Osteocyte (in vitro differentiated cells): ENCODE measurements around the gene PKDREJ. TPM values are rescaled to one million over a fixed set of nuclear protein-coding genes. Genes with fewer than 3 reads are reported as not detected.
"Not testable (repeated sequence)": the region's sequence is repeated elsewhere in the genome, so short reads cannot be mapped to it uniquely, and the experiment has no call there.

Source experiments
- DNase-seq: peaks from one replicate; pipeline ENCODE4 v3.0.0; 2021; ENCODE audit warnings: mixed read lengths; ENCODE audit not compliant: unreplicated experiment; ENCODE audit errors: extremely low spot score
- H3K27ac Mint-ChIP-seq: one replicate; pipeline ENCODE4 v1.8.0; 2021; ENCODE audit warnings: mild to moderate bottlenecking, mixed read lengths; ENCODE audit not compliant: unreplicated experiment
- H3K27me3 Mint-ChIP-seq: one replicate; pipeline ENCODE4 v1.8.0; 2021; ENCODE audit warnings: mixed read lengths; ENCODE audit not compliant: unreplicated experiment
- H3K36me3 Mint-ChIP-seq: one replicate; pipeline ENCODE4 v1.8.0; 2021; ENCODE audit warnings: mixed read lengths; ENCODE audit not compliant: unreplicated experiment
- H3K4me1 Mint-ChIP-seq: one replicate; pipeline ENCODE4 v1.8.0; 2021; ENCODE audit warnings: mixed read lengths; ENCODE audit not compliant: unreplicated experiment
- H3K4me3 Mint-ChIP-seq: one replicate; pipeline ENCODE4 v1.8.0; 2021; ENCODE audit warnings: mild to moderate bottlenecking, moderate library complexity, mixed read lengths; ENCODE audit not compliant: unreplicated experiment
- H3K9me3 Mint-ChIP-seq: one replicate; pipeline ENCODE4 v1.8.0; 2021; ENCODE audit warnings: mixed read lengths; ENCODE audit not compliant: unreplicated experiment
- CTCF ChIP-seq: fragments of 200-600 bp; sonication (generic); IDR thresholded peaks from 2 replicates; pipeline ENCODE4 v1.5.0; 2021; ENCODE audit warnings: antibody characterized with exemption, mild to moderate bottlenecking, moderate library complexity
- long read RNA-seq: library from polyadenylated mRNA; unstranded; transcript quantifications from one replicate; pipeline ENCODE4 v2.0.0, GENCODE V29; 2021
- total RNA-seq: library from RNA; stranded (reverse); gene quantifications from 2 replicates; pipeline ENCODE4 v1.2.1, GENCODE V29; 2021

Gene PKDREJ
- 0.05 TPM in 1 of 2 replicates, not detected in the other for total RNA-seq
- long read RNA-seq: 0 reads

- no peaks in the 10 kb centered on the region for H3K36me3 Mint-ChIP-seq
- peaks cover 3% of the 10 kb centered on the region for H3K9me3 Mint-ChIP-seq
- DNase-seq: no peak
- H3K27ac Mint-ChIP-seq: no peak within 1 kb of the TSS
- peak within 1 kb of the TSS; percentile 44 for H3K4me3 Mint-ChIP-seq
- H3K4me1 Mint-ChIP-seq: peaks cover 9% of the 10 kb centered on the region
- no peak for TF ChIP-seq CTCF
- H3K27me3 Mint-ChIP-seq: peaks cover 29% of the 10 kb centered on the region
Measured at GRCh38 chr22:46263216-46263590, at the start of gene PKDREJ. TSS of gene PKDREJ (minus strand) at chr22:46263343. CDS start at chr22:46263322, 21 bp downstream.

GRCh38 chr22:46312848-46313247, 49.7 kb upstream of the PKDREJ start:
- DNase-seq, H3K27me3 Mint-ChIP-seq, H3K4me3 Mint-ChIP-seq, H3K36me3 Mint-ChIP-seq, H3K4me1 Mint-ChIP-seq, H3K27ac Mint-ChIP-seq, H3K9me3 Mint-ChIP-seq: not testable (repeated sequence)

- no peak overlapping the region for H3K4me3 Mint-ChIP-seq
- DNase-seq: no peak
Measured at GRCh38 chr22:46312056-46312455, 48.9 kb upstream of the PKDREJ start.

GRCh38 chr22:46309526-46310085, 46.5 kb upstream of the PKDREJ start:
- no peak overlapping the region for H3K27ac Mint-ChIP-seq
- DNase-seq: no peak
- peaks cover 10% of the 10 kb centered on the region for H3K4me1 Mint-ChIP-seq
- TF ChIP-seq CTCF: no peak
- H3K4me3 Mint-ChIP-seq: no peak overlapping the region
- H3K36me3 Mint-ChIP-seq: no peaks in the 10 kb centered on the region
- H3K9me3 Mint-ChIP-seq: no peaks in the 10 kb centered on the region
- H3K27me3 Mint-ChIP-seq: no peaks in the 10 kb centered on the region

More at GRCh38 chr22:46312056-46312455, 48.9 kb upstream of the PKDREJ start:
- H3K27me3 Mint-ChIP-seq: no peaks in the 10 kb centered on the region
- no peak overlapping the region for H3K27ac Mint-ChIP-seq
- no peaks in the 10 kb centered on the region for H3K36me3 Mint-ChIP-seq
- peaks cover 10% of the 10 kb centered on the region for H3K4me1 Mint-ChIP-seq
- TF ChIP-seq CTCF: no peak
- no peaks in the 10 kb centered on the region for H3K9me3 Mint-ChIP-seq

- no peak for TF ChIP-seq CTCF
- Mint-ChIP-seq H3K27ac (peak overlapping the region; percentile 57), H3K4me3 (no peak overlapping the region), H3K4me1 (peaks cover 20% of the 10 kb centered on the region), H3K36me3 (no peaks in the 10 kb centered on the region), H3K27me3 (no peaks in the 10 kb centered on the region), H3K9me3 (no peaks in the 10 kb centered on the region)
- no peak for DNase-seq
Measured at GRCh38 chr22:46308283-46308988, 45.3 kb upstream of the PKDREJ start.
